GM12874 (cell line): ENCODE measurements around the gene SLC28A3.

Source experiments
- TF ChIP-seq, protein P1 (sequence below): IDR thresholded peaks from 2 replicates; pipeline ENCODE4 v1.5.1; 2011; ENCODE audit warnings: low read depth, mild to moderate bottlenecking, control low read depth, low read length, moderate library complexity; ENCODE audit not compliant: insufficient read depth

The SLC28A3 gene

GRCh38 chr9:84271921-84272556 lies 68.5 kb downstream of the SLC28A3 start:
- TF ChIP-seq, protein P1, sequence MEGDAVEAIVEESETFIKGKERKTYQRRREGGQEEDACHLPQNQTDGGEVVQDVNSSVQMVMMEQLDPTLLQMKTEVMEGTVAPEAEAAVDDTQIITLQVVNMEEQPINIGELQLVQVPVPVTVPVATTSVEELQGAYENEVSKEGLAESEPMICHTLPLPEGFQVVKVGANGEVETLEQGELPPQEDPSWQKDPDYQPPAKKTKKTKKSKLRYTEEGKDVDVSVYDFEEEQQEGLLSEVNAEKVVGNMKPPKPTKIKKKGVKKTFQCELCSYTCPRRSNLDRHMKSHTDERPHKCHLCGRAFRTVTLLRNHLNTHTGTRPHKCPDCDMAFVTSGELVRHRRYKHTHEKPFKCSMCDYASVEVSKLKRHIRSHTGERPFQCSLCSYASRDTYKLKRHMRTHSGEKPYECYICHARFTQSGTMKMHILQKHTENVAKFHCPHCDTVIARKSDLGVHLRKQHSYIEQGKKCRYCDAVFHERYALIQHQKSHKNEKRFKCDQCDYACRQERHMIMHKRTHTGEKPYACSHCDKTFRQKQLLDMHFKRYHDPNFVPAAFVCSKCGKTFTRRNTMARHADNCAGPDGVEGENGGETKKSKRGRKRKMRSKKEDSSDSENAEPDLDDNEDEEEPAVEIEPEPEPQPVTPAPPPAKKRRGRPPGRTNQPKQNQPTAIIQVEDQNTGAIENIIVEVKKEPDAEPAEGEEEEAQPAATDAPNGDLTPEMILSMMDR = no peak

DNA sequence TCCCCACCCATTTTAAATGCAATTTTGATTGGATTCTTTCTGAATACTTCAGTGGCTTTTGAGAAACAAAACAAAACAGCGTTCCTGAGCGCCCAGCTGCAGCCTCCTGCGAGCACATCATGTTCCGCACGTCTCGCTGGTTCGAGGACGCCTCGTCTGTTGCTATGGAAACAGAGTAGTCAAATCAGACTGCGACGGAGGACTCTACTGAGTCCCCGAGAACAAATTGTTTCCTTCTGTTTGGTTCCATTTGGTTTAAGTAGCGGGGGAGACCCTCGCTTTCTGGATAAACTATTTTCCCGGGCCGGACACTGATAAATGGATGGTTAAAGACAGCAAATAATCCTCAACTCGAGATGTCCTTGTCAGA lies 69.0 kb downstream of the SLC28A3 start:
- TF ChIP-seq, protein P1 = no peak

- TF ChIP-seq, protein P1 = no peak
Measured at GRCh38 chr9:84270847-84271530, 69.6 kb downstream of the SLC28A3 start.

- TF ChIP-seq, protein P1 = no peak
Measured at GRCh38 chr9:84266087-84266561, 74.4 kb downstream of the SLC28A3 start.

GRCh38 chr9:84264307-84265029 lies 76.1 kb downstream of the SLC28A3 start:
- TF ChIP-seq, protein P1 = no peak

GRCh38 chr9:84261070-84261746 lies 79.3 kb downstream of the SLC28A3 start:
- TF ChIP-seq, protein P1 = peak; percentile 84

GRCh38 chr9:84258371-84258770 lies 82.2 kb downstream of the SLC28A3 start:
- TF ChIP-seq, protein P1 = no peak
